HG02571 (cell line): Measurements from ENCODE around the gene CTSW.

Source experiments
- ATAC-seq: cut with Tn5 transposase; IDR thresholded peaks from one replicate; pipeline ENCODE4 v1.9.1; 2021; ENCODE audit warnings: mild to moderate bottlenecking, moderate library complexity; ENCODE audit not compliant: unreplicated experiment

Gene CTSW

GRCh38 chr11:65855927-65856363, 23.7 kb upstream of the CTSW start:
- no peak for ATAC-seq

DNA sequence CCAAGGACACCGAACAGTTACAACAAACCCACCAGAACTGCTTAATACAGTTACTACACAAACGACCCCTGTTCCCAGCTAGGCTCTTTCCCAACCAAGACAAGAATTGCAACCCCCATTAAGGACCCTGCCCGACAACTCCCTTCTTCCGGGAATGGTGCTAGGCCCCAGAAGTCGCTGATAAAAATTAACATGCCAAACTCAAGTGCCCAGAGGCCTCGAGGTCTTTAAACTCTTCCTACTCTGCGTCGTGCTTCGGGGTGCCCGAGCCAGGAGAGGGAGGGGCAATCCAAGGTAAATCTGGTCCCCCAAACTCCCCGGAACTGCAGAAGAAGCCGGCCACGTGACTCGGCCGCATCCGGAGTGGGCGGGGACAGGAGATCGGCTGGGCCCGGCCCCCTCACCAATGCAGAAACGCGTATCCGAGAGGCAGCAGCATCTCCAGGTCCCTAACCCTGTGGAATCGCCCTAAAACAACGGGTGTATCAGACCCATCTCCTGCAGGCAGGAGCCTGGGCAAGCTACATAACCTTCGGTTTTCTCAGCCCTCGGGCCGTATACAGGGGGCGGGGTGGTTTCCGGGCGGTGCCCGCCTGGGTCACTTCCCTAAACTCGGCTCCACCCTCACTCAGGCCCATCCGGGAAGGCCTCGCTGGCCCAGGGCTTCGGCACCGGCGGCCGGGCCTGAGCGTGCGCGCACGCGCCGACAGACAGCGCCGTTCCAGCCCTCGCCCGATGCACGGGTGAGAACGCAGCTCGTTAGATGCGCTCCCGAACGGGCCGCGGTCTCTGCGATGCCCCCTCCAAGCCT, 22.7 kb upstream of the CTSW start:
- peak; percentile 26 for ATAC-seq

- ATAC-seq, result peak; percentile 2
Observed at GRCh38 chr11:65857500-65857852, 22.2 kb upstream of the CTSW start.

DNA sequence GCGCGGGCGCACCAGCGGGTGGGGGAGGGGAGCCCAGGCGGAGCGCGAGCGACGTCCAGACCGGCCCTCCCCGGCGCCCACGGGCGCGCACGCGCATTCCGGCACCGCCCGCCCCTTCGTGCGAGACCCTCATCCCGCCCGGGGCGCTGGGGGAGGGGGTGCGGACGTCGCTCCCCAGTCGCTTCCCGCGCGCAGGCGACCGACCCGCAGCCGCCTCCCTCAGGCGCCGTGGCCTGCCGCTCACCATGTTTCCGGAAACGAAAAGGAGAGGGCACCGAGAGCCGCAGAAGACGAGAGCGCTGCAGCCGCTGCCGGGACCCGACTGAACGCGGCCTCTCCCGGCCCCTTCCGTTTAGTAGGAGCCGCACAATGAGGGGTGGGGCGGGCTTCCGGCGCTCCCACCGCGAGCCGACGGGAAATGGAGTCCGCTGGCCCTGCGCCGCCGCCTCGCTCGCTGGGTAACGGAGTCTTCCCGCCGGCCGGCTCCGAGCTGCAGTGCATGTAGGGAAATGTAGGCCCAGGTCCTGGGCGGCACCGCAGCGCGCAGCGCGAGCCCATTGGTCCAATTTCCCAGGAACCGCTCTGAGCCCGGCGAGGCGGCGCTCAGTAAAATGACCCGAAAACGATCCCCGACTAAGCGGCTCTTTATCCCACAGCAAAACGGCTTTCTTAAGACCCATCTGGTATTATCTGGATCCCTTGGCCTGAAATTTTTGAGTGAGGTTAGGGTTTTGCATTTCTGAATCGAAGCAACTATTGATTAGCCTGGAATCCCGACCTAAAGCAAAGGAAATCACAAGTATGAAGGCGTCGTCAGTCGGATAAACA, 21.6 kb upstream of the CTSW start, which contains the start of gene CFL1:
Gene CFL1, minus strand, starts transcription at position 328 of the 828 bp plus-strand sequence. Its CDS starts 81 bp downstream, at position 247.
- peak; percentile 37 for ATAC-seq

- no peak for ATAC-seq
Observed at GRCh38 chr11:65858681-65859087, 21.0 kb upstream of the CTSW start.

GRCh38 chr11:65859095-65859811, 20.4 kb upstream of the CTSW start:
- peak; percentile 51 for ATAC-seq

DNA sequence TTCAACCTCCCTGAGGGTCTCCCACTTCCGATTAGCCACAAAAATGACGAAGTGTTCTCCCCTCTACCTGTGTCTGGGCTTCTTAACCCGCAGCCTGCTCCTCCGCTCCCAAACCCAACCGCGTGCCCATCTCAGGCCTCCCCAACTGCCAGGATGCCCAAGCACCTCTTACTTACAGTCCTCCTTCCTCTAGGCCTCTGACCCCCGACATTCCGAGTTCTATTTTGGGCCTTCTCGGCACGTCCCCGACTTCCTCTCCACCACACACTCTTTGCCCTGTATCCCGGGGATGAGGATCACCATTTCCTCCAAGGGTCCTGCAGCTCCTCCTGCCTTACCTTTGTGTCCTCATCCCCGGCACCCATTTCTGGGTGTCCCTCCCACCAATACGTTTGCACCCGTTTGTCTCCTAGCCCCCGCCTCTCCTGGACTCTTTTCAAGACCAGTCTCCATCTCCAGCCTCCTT, 19.8 kb upstream of the CTSW start:
- no peak for ATAC-seq

- no peak for ATAC-seq
Observed at GRCh38 chr11:65860278-65861164, 19.1 kb upstream of the CTSW start, which contains the start of gene MUS81. Gene MUS81 (plus strand): TSS chr11:65860433. CDS start chr11:65860754, 321 bp downstream.

- ATAC-seq, result no peak
Observed at GRCh38 chr11:65861165-65861505, 18.5 kb upstream of the CTSW start.

- no peak for ATAC-seq
Observed at GRCh38 chr11:65861533-65862183, 18.0 kb upstream of the CTSW start.

DNA sequence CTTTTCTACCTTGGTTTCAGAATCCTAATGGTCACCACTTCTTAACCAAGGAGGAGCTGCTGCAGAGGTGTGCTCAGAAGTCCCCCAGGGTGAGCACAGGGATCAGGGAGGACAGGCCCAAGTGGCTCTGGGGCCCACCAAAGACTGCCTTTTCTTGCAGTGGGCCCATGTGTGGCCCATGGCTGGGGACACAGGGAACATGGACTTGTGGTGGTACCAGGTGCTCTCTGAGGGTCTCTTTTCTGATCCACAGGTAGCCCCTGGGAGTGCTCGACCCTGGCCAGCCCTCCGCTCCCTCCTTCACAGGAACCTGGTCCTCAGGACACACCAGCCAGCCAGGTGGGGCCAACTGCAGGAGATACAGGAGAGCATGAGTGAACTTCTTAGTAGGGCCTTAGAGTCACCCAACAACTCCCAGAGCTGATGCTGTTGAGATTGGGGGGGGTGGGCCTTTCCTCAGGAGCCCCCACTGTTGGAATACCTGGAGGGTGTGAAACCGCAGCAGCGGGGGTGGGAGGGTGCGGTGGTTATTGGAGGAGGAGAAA, 17.4 kb upstream of the CTSW start:
- no peak for ATAC-seq

DNA sequence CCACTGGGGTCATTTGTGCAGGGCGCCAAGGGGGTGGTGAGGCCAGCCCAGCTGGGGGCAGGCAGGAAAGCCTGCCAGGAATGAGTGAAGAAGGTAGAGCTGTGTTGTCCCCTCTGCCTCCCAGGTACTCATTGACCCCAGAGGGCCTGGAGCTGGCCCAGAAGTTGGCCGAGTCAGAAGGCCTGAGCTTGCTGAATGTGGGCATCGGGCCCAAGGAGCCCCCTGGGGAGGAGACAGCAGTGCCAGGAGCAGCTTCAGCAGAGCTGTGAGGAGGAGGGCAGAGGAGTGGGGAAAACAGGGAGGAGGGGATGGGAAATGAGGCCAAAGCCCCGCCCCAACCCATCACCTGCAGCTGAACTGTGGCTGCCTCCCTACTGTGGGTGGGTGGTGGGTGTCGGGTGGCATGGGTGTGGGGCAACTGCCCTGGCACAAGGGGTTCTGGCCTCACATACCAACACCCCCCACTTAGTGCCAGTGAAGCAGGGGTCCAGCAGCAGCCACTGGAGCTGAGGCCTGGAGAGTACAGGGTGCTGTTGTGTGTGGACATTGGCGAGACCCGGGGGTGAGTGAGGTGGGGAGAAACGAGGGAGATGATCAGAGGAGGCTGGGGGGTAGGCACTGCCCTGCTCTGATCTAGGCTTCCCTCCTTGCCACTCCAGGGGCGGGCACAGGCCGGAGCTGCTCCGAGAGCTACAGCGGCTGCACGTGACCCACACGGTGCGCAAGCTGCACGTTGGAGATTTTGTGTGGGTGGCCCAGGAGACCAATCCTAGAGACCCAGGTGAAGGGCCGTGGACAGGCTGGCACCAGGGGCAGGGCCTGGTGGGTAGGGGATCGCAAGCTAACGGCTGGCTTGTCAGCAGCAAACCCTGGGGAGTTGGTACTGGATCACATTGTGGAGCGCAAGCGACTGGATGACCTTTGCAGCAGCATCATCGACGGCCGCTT, 16.4 kb upstream of the CTSW start:
- no peak for ATAC-seq

GRCh38 chr11:65863889-65864705, 15.5 kb upstream of the CTSW start:
- ATAC-seq, result no peak

- no peak for ATAC-seq
Observed at GRCh38 chr11:65864706-65865471, 14.7 kb upstream of the CTSW start.

DNA sequence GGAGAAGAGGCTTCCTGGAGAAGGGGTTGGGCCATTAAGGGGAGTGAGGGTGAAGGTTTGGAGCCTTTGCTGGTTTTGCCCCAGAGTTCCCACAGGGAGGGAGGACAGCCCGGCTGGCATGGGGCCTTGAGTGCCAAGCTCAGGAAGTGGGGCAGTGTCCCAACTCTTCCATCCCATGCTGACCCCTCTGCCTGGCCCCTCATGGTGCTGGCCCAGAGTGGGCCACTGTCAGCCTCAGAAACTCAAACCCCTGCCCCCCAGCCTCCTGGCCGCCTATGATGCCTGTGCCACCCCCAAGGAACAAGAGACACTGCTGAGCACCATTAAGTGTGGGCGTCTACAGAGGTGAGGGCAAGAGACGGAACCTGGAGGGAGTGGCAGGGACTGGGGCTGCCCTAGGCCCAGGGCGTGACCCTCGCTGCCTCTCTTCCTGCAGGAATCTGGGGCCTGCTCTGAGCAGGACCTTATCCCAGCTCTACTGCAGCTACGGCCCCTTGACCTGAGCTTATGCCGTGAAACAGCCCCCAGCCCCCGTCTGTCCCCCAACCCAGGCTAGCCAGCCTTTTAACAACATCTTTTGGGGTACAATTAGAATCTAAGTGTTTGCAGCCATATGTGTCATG, 14.0 kb upstream of the CTSW start:
- ATAC-seq, result no peak
